Measurements from ENCODE around the gene PRIM2. TPM values are rescaled to one million over a fixed set of nuclear protein-coding genes. Genes with fewer than 3 reads are reported as not detected.

The PRIM2 gene
- total RNA-seq, 1 experiment from 2014 or later = 44.0 TPM

GRCh38 chr6:57313711-57314471 is 3.5 kb upstream of the PRIM2 start:
- peak overlapping the region; percentile 51 for H3K4me2 ChIP-seq (ENCODE audit: low read length)
- no TSS peak for BruUV-seq (replicated peaks)
- H3K9ac ChIP-seq (ENCODE audit: low read length) = peak overlapping the region; percentile 41
- intact Hi-C loops (cut with micrococcal nuclease) = loop anchor here (10.0 kb wide), 1 partner anchor 289 kb away; no protein-coding TSS in a partner anchor
- no peaks in the 10 kb centered on the region for H4K20me1 ChIP-seq (ENCODE audit: insufficient read depth)
- CTCF ChIA-PET = interaction anchor here (0.8 to 2.1 kb wide), 6 partner anchors 10 to 411 kb away, joined by 3 to 9 read pairs (median 6); partner anchors contain the start of gene BEND6
- DNase-seq (ENCODE audit: low read depth, low spot score) (peak; percentile 71), ATAC-seq (peak; percentile 55)
- H3K79me2 ChIP-seq (ENCODE audit: insufficient read depth, low read length) = peaks cover 14% of the 10 kb centered on the region
- H3K27me3 ChIP-seq (ENCODE audit: insufficient read depth, low read length) = no peaks in the 10 kb centered on the region
- H3K9me3 ChIP-seq (ENCODE audit: control insufficient read depth in 1 of 2, insufficient read depth in 1 of 2, low read depth in 1 of 2, low read length in 2 of 2) = no peaks in the 10 kb centered on the region; a peak in 1 of 4 replicates
- peaks cover 4 to 35% of the 10 kb centered on the region in 2 experiments for H3K4me1 ChIP-seq (ENCODE audit: control insufficient read depth in 1 of 2, insufficient read depth in 2 of 2, low read length in 2 of 2)
- H3K9me2 ChIP-seq (ENCODE audit: insufficient read depth) = no peaks in the 10 kb centered on the region
- H3K27ac ChIP-seq (ENCODE audit: low read depth, low read length) = peak overlapping the region; percentile 26; the same call in 1 of the 2 replicates
- peak overlapping the region; percentile 90 for H2AFZ ChIP-seq (ENCODE audit: low read depth, low read length, poor library complexity, severe bottlenecking)
- H3K4me3 ChIP-seq (replicated peaks in 1 of 2; ENCODE audit: low read depth in 1 of 2, low read length in 2 of 2) = 0 out of 4 replicates have a peak overlapping the region, but pooled peaks of 1 of the 2 experiments have one; percentile 1
- RAD21 ChIA-PET (ENCODE audit: low non-redundant PET in 1 of 2, low total read pairs in 2 of 2, uncharacterized antibody in 2 of 2, unreplicated experiment in 2 of 2) = no interaction called here
- H3K36me3 ChIP-seq (ENCODE audit: control insufficient read depth in 1 of 2, insufficient read depth in 2 of 2, low read length in 2 of 2) = peaks cover 0 to 3% of the 10 kb centered on the region in 2 experiments; a peak in 1 of 4 replicates
- POLR2A ChIA-PET = interaction anchor here (0.8 kb wide), 1 partner anchor 92 kb away, joined by 3 read pairs; no protein-coding TSS in a partner anchor
- no peak for TF ChIP-seq POLR2A (IDR thresholded peaks at IDR 0.05; ENCODE audit: borderline replicate concordance, extremely low read depth, insufficient read depth, insufficient read length)
- no peak for TF ChIP-seq ZFX (IDR thresholded peaks at IDR 0.05)
- no peak for TF ChIP-seq ZBTB33 (IDR thresholded peaks at IDR 0.05; ENCODE audit: extremely low read depth, insufficient replicate concordance, low read length)
- TF ChIP-seq SIN3A (IDR thresholded peaks at IDR 0.05; ENCODE audit: low read depth) = peak; percentile 60
- TF ChIP-seq SRF (IDR thresholded peaks at IDR 0.05; ENCODE audit: low read depth) = peak; percentile 32; the same call in 1 of the 2 replicates
- TF ChIP-seq YY1 (IDR thresholded peaks at IDR 0.05; ENCODE audit: extremely low read depth, insufficient replicate concordance, low read depth, low read length) = no peak
- peak; percentile 79 for TF ChIP-seq JUND (IDR thresholded peaks at IDR 0.05)
- no peak for TF ChIP-seq REST (IDR thresholded peaks at IDR 0.05; ENCODE audit: low read depth)
- no peak for TF ChIP-seq ZNF274 (IDR thresholded peaks at IDR 0.05; ENCODE audit: low read depth, low read length)
- peak; percentile 92 for TF ChIP-seq MAX (IDR thresholded peaks at IDR 0.05)
- TF ChIP-seq CTCF (IDR thresholded peaks at IDR 0.05 in 2 of 3, conservative IDR thresholded peaks at IDR 0.05 in 1 of 3; ENCODE audit: borderline replicate concordance in 1 of 3, insufficient read depth in 1 of 3, low read depth in 2 of 3, low read length in 2 of 3) = no peak
- TF ChIP-seq RAD21 (IDR thresholded peaks at IDR 0.05; ENCODE audit: low read depth) = 0 out of 2 replicates have a peak, but pooled peaks have one; percentile 7
- peak; percentile 29; the same call in 1 of the 2 replicates for TF ChIP-seq CBX3 (IDR thresholded peaks at IDR 0.05; ENCODE audit: low read depth)
- TF ChIP-seq ATF3 (IDR thresholded peaks at IDR 0.05) = no peak
- TF ChIP-seq SP1 (IDR thresholded peaks at IDR 0.05; ENCODE audit: low read depth) = peak; percentile 66; the same call in 1 of the 2 replicates
- no peak for TF ChIP-seq TCF7L2 (IDR thresholded peaks at IDR 0.05; ENCODE audit: borderline replicate concordance, extremely low read depth, insufficient read depth, insufficient read length)
- no peak for TF ChIP-seq CEBPB (IDR thresholded peaks at IDR 0.05; ENCODE audit: low read depth)
- no peak for TF ChIP-seq EZH2 (IDR thresholded peaks at IDR 0.05)

Measured in HCT116 (cell line).